Measurements from ENCODE around the gene RNASE11.

RNASE11 gene

GRCh38 chr14:20563971-20564370 is 23.8 kb downstream of the RNASE11 start:
- TF ChIP-seq JUND (IDR thresholded peaks at IDR 0.05; ENCODE audit: low read depth) = no peak
- no peak for DNase-seq (ENCODE audit: low read depth in 1 of 2, low spot score in 1 of 2)
- in situ Hi-C loops (cut with HindIII; ENCODE audit: low pct_unique_long_range_greater_than_20kb, low sequenced_read_pairs) = no loop called here

DNA sequence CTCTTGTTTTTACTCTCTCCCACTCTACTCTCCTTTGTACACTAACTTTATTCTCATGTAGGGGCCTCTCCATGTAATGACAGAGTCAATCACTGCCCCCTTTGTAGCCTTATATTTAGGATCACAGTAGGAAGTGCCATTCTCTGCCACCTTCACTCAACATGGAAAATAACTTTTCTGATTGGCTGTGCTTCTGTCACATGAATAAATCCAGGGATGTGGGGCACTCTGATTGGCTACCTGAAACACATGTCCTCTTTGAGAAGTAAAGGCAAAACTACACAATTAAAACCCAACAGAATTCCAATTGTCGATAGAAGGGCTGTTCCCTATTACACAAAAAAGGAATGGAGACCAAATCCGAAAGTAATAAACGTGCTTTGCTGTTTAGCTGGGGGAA is 26.8 kb downstream of the RNASE11 start, which contains the start of gene RNASE9:
Gene RNASE9 (minus strand): TSS at position 87 of the 400 bp plus-strand sequence.
- no peak for TF ChIP-seq JUND (IDR thresholded peaks at IDR 0.05; ENCODE audit: low read depth)
- in situ Hi-C loops (cut with HindIII; ENCODE audit: low pct_unique_long_range_greater_than_20kb, low sequenced_read_pairs) = no loop called here
- no peak for DNase-seq (ENCODE audit: low read depth in 1 of 2, low spot score in 1 of 2)

DNA sequence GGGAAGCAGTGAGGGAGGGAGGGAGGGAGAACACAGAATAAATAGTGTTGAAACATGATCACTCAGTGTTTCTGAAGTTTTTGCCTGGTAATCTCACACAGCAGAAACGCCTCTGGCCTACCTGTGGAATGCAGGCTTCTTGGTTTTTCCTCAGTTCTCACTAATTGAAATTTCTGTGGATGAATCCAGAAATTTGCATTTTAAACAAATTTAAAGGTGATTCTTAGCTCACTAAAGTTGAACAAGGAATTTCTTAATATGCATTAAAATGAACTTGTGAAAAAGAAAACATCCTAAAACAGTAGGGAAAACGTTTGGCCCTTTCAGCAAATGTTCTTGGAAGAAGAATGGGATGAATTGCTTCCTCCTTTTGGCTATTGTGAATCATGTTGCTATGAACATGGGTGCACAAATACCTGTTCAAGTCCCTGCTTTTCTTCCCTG is 28.3 kb downstream of the RNASE11 start:
- DNase-seq (ENCODE audit: low read depth in 1 of 2, low spot score in 1 of 2) = no peak
- in situ Hi-C loops (cut with HindIII; ENCODE audit: low pct_unique_long_range_greater_than_20kb, low sequenced_read_pairs) = no loop called here
- no peak for TF ChIP-seq JUND (IDR thresholded peaks at IDR 0.05; ENCODE audit: low read depth)

DNA sequence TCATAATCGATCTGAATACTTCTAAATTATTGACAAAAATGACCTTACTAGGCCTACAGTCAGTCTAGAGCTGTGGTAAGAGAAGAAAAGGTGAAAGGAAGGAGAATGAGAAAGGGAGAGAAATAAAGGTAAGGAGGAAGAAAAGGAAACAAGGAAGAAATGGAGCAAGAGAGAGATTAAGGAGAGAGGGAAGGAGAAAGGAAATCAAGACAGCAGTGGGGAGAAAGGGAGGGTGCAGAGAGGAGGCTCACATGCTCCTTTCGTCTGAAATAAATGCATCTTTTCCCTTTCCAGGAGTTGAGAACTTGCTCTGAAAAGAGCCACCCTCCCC is 30.6 kb downstream of the RNASE11 start:
- TF ChIP-seq JUND (IDR thresholded peaks at IDR 0.05; ENCODE audit: low read depth) = no peak
- DNase-seq (ENCODE audit: low read depth in 1 of 2, low spot score in 1 of 2) = no peak
- in situ Hi-C loops (cut with HindIII; ENCODE audit: low pct_unique_long_range_greater_than_20kb, low sequenced_read_pairs) = no loop called here

DNA sequence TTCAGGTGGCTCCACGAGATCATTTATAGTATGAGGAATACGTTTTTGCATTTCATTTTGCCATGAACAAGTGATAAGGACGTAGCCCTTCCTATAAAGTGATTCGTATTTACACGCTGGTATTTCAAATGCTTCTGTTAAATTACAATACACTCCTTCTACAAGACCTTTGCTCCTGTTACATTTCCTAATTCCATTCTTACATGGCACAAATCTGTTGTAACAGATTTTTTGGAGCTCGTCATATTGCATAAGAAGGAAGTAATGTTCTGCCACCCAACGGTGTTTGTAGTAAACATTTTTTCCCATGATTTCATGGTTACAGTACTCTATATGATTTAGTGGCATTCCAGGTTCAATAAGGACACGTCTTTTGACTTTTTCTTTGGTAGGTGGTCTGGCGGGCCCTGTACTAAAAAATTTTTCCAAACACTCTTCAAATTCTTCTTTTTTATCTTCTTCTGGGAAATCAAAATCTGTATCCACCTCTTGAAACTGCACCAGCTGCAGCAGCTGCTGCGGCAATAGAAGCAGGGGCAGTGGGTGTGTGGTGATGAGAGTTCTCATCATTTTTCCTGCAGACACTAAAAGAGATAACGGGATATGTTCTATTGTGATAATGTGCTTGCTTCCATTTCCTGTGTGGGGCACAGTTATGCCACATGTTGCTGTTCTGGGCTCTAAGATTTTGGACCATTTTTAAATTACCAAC is 31.1 kb downstream of the RNASE11 start:
- in situ Hi-C loops (cut with HindIII; ENCODE audit: low pct_unique_long_range_greater_than_20kb, low sequenced_read_pairs) = no loop called here
- DNase-seq (ENCODE audit: low read depth in 1 of 2, low spot score in 1 of 2) = no peak
- no peak for TF ChIP-seq JUND (IDR thresholded peaks at IDR 0.05; ENCODE audit: low read depth)

DNA sequence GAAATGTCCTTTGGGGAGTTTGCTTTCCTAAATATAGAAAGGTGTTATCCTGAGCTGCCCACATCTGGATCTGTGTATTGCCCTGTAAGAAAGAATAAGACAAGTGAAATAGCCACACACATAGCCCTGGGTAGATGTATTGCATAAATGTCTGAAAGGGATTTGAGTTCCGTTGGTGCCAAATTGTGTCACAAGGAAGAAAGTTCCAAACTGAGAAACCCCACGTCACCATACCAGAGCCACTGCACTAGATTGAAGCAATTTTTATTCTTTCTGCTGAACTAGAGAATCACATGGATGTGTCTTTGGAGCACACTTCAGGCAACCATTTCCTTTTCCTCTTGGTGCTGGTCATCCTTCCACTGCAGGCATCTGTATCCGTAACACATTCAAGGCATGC is 32.0 kb downstream of the RNASE11 start:
- no peak for TF ChIP-seq JUND (IDR thresholded peaks at IDR 0.05; ENCODE audit: low read depth)
- in situ Hi-C loops (cut with HindIII; ENCODE audit: low pct_unique_long_range_greater_than_20kb, low sequenced_read_pairs) = no loop called here
- DNase-seq (ENCODE audit: low read depth in 1 of 2, low spot score in 1 of 2) = no peak

- TF ChIP-seq JUND (IDR thresholded peaks at IDR 0.05; ENCODE audit: low read depth) = no peak
- DNase-seq (ENCODE audit: low read depth in 1 of 2, low spot score in 1 of 2) = no peak
- in situ Hi-C loops (cut with HindIII; ENCODE audit: low pct_unique_long_range_greater_than_20kb, low sequenced_read_pairs) = no loop called here
Observed at GRCh38 chr14:20553024-20553423, 34.8 kb downstream of the RNASE11 start.

- in situ Hi-C loops (cut with HindIII; ENCODE audit: low pct_unique_long_range_greater_than_20kb, low sequenced_read_pairs) = no loop called here
- TF ChIP-seq JUND (IDR thresholded peaks at IDR 0.05; ENCODE audit: low read depth) = no peak
- no peak for DNase-seq (ENCODE audit: low read depth in 1 of 2, low spot score in 1 of 2)
Observed at GRCh38 chr14:20551606-20552005, 36.2 kb downstream of the RNASE11 start.

GRCh38 chr14:20550926-20551325 is 36.9 kb downstream of the RNASE11 start:
- no peak for DNase-seq (ENCODE audit: low read depth in 1 of 2, low spot score in 1 of 2)
- in situ Hi-C loops (cut with HindIII; ENCODE audit: low pct_unique_long_range_greater_than_20kb, low sequenced_read_pairs) = no loop called here
- TF ChIP-seq JUND (IDR thresholded peaks at IDR 0.05; ENCODE audit: low read depth) = no peak

DNA sequence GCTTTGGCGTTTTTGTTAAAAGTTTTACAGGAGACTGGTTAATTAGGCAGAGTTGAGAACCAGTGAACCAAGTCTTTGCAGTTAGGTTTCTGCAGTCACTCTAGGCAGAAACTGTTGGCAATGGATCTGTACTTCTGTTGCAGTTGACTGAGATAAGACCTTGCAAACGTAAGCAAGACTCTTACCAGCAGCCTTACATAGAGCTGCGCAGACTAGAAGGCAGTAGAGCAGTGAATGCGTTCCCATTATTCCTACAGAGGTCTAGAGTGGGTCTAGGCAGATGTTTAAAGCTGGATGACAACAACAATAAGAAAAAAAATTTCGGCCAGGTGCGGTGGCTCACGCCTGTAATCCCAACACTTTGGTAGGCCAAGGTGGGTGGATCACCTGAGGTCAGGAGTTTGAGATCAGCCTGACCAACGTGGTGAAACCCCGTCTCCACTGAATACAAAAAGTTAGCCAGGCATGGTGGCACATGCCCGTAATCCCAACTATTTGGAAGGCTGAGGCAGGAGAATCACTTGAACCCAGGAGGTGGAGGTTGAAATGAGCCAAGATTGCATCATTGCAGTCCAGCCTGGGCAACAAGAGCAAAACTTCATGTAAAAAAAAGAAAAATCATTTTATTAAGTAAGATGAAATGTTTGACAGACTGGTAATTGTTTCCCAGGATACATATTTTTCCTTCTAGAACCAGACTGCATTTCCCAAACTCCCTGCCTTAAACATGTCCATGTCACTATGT is 39.2 kb downstream of the RNASE11 start:
- DNase-seq (ENCODE audit: low read depth in 1 of 2, low spot score in 1 of 2) = no peak
- no peak for TF ChIP-seq JUND (IDR thresholded peaks at IDR 0.05; ENCODE audit: low read depth)
- in situ Hi-C loops (cut with HindIII; ENCODE audit: low pct_unique_long_range_greater_than_20kb, low sequenced_read_pairs) = no loop called here

GRCh38 chr14:20546877-20547276 is 40.9 kb downstream of the RNASE11 start:
- no peak for DNase-seq (ENCODE audit: low read depth in 1 of 2, low spot score in 1 of 2)
- TF ChIP-seq JUND (IDR thresholded peaks at IDR 0.05; ENCODE audit: low read depth) = no peak
- in situ Hi-C loops (cut with HindIII; ENCODE audit: low pct_unique_long_range_greater_than_20kb, low sequenced_read_pairs) = no loop called here

DNA sequence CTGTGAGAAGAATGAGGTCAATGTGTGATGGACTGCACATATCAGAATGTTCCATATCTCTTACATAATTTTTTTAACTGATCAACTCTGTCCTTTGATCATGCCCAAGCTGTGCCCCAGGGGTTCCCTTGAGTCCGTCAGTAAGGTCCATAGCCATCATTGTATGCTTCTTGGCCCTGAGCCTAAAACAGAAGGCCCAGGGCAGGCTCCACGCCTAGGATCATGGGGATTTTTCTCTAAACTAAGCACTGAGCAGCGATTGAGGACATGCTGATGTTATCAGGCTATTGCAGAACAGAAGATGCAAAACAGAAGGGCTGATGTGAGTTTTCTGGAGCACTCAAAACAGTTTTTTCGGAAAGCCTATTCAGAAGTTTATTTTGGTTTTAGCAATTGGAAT is 47.9 kb downstream of the RNASE11 start:
- no peak for TF ChIP-seq JUND (IDR thresholded peaks at IDR 0.05; ENCODE audit: low read depth)
- DNase-seq (ENCODE audit: low read depth in 1 of 2, low spot score in 1 of 2) = no peak
- in situ Hi-C loops (cut with HindIII; ENCODE audit: low pct_unique_long_range_greater_than_20kb, low sequenced_read_pairs) = no loop called here

Data from T47D (cell line).